ENCODE measurements around the gene CDKAL1. TPM values are rescaled to one million over a fixed set of nuclear protein-coding genes. Genes with fewer than 3 reads are reported as not detected.

Gene CDKAL1
- total RNA-seq, 1 donor from 2014 or later, result 9.6 TPM

DNA sequence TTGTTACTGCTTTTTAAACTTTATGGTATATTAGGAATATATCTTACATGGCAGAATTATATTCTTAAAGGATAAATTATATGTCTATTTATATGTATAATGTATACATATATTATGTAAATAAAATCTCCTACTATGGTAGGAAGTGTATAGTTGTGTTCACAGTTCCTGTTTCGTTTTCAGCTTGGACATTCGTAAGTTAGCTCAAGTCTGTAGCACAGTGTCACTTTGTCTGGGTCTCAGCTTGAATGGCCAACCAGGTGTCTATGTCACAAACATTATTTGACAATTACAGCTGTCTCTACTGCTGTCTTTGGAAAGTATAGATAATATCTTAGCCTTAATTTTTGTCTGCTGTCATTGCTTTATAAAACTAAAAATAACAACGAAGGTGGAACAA is 303.9 kb downstream of the CDKAL1 start:
- no peak for DNase-seq (ENCODE audit: low spot score)
- no peaks in the 10 kb centered on the region for H3K36me3 Mint-ChIP-seq (ENCODE audit: low read depth)
- TF ChIP-seq, protein P1, sequence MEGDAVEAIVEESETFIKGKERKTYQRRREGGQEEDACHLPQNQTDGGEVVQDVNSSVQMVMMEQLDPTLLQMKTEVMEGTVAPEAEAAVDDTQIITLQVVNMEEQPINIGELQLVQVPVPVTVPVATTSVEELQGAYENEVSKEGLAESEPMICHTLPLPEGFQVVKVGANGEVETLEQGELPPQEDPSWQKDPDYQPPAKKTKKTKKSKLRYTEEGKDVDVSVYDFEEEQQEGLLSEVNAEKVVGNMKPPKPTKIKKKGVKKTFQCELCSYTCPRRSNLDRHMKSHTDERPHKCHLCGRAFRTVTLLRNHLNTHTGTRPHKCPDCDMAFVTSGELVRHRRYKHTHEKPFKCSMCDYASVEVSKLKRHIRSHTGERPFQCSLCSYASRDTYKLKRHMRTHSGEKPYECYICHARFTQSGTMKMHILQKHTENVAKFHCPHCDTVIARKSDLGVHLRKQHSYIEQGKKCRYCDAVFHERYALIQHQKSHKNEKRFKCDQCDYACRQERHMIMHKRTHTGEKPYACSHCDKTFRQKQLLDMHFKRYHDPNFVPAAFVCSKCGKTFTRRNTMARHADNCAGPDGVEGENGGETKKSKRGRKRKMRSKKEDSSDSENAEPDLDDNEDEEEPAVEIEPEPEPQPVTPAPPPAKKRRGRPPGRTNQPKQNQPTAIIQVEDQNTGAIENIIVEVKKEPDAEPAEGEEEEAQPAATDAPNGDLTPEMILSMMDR (IDR thresholded peaks at IDR 0.05), result no peak
- peaks cover 13% of the 10 kb centered on the region for H3K4me1 Mint-ChIP-seq (ENCODE audit: low read depth)
- H3K27ac Mint-ChIP-seq (ENCODE audit: unreplicated experiment), result no peak overlapping the region
- no peaks in the 10 kb centered on the region for H3K27me3 Mint-ChIP-seq (ENCODE audit: low read depth)
- H3K9me3 Mint-ChIP-seq (ENCODE audit: low read depth), result no peaks in the 10 kb centered on the region
- H3K4me3 Mint-ChIP-seq (ENCODE audit: unreplicated experiment), result no peak overlapping the region

DNA sequence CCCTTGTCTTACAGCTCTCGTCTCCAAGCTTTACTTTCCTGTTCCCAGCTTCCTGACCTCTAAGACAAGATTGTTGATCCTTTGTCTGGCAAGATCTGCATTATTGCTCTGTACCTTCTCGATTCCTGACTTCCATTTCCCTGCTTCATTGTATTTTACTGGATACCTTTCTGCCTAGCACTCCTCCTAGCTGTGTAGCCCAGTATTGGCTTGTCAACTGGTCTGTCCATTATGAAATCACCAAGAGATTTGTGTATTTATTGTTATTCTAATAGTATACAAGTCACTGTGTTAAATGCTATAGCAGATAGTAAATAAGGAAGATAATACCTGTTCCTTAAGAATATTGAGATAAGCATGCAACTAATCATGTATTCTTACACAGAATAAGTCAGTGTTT is 305.4 kb downstream of the CDKAL1 start:
- H3K27ac Mint-ChIP-seq (ENCODE audit: unreplicated experiment), result no peak overlapping the region
- no peak for DNase-seq (ENCODE audit: low spot score)

GRCh38 chr6:20840675-20841074 is 306.4 kb downstream of the CDKAL1 start:
- no peaks in the 10 kb centered on the region for H3K36me3 Mint-ChIP-seq (ENCODE audit: low read depth)
- peaks cover 10% of the 10 kb centered on the region for H3K4me1 Mint-ChIP-seq (ENCODE audit: low read depth)
- H3K27ac Mint-ChIP-seq (ENCODE audit: unreplicated experiment), result no peak overlapping the region
- H3K27me3 Mint-ChIP-seq (ENCODE audit: low read depth), result no peaks in the 10 kb centered on the region
- DNase-seq (ENCODE audit: low spot score), result no peak
- H3K4me3 Mint-ChIP-seq (ENCODE audit: unreplicated experiment), result no peak overlapping the region
- TF ChIP-seq, protein P1 (IDR thresholded peaks at IDR 0.05), result no peak
- H3K9me3 Mint-ChIP-seq (ENCODE audit: low read depth), result no peaks in the 10 kb centered on the region

More for the DNA sequence above, 305.4 kb downstream of the CDKAL1 start:
- H3K4me3 Mint-ChIP-seq (ENCODE audit: unreplicated experiment), result no peak overlapping the region
- TF ChIP-seq, protein P1 (IDR thresholded peaks at IDR 0.05), result no peak
- H3K27me3 Mint-ChIP-seq (ENCODE audit: low read depth), result no peaks in the 10 kb centered on the region
- no peaks in the 10 kb centered on the region for H3K36me3 Mint-ChIP-seq (ENCODE audit: low read depth)
- peaks cover 10% of the 10 kb centered on the region for H3K4me1 Mint-ChIP-seq (ENCODE audit: low read depth)
- no peaks in the 10 kb centered on the region for H3K9me3 Mint-ChIP-seq (ENCODE audit: low read depth)

DNA sequence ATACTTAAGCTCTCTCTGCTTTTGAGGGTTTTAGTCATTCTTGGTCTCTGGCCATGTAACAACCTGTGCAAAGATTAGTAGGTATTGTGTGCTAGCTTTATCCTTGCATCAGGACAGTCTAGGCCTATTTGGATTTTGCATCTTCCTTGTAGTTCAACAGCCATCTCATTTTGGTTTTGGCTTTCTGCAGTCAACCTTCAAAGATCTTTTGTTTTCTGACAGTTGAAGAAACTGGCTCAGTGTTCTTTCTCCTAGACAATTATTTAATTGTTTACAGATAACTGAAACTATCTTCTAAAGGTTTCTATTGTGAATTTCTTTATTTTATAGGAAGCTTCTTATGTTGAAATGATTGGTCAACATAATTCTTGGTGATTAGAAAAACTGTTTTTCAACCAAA is 307.5 kb downstream of the CDKAL1 start:
- no peaks in the 10 kb centered on the region for H3K9me3 Mint-ChIP-seq (ENCODE audit: low read depth)
- no peak for DNase-seq (ENCODE audit: low spot score)
- peaks cover 14% of the 10 kb centered on the region for H3K4me1 Mint-ChIP-seq (ENCODE audit: low read depth)
- TF ChIP-seq, protein P1 (IDR thresholded peaks at IDR 0.05), result no peak
- H3K36me3 Mint-ChIP-seq (ENCODE audit: low read depth), result no peaks in the 10 kb centered on the region
- H3K27me3 Mint-ChIP-seq (ENCODE audit: low read depth), result no peaks in the 10 kb centered on the region
- H3K27ac Mint-ChIP-seq (ENCODE audit: unreplicated experiment), result no peak overlapping the region
- no peak overlapping the region for H3K4me3 Mint-ChIP-seq (ENCODE audit: unreplicated experiment)

- no peak for DNase-seq (ENCODE audit: low spot score)
- no peaks in the 10 kb centered on the region for H3K9me3 Mint-ChIP-seq (ENCODE audit: low read depth)
- peaks cover 2% of the 10 kb centered on the region for H3K36me3 Mint-ChIP-seq (ENCODE audit: low read depth)
- TF ChIP-seq, protein P1 (IDR thresholded peaks at IDR 0.05), result no peak
- no peaks in the 10 kb centered on the region for H3K27me3 Mint-ChIP-seq (ENCODE audit: low read depth)
- H3K4me3 Mint-ChIP-seq (ENCODE audit: unreplicated experiment), result no peak overlapping the region
- no peak overlapping the region for H3K27ac Mint-ChIP-seq (ENCODE audit: unreplicated experiment)
- peaks cover 10% of the 10 kb centered on the region for H3K4me1 Mint-ChIP-seq (ENCODE audit: low read depth)
Measured at GRCh38 chr6:20845592-20845991, 311.3 kb downstream of the CDKAL1 start.
